ENCODE results near the gene SERPINB1.
"Not testable (repeated sequence)": the region's sequence is repeated elsewhere in the genome, so short reads cannot be mapped to it uniquely, and the experiment has no call there.

The SERPINB1 gene

DNA sequence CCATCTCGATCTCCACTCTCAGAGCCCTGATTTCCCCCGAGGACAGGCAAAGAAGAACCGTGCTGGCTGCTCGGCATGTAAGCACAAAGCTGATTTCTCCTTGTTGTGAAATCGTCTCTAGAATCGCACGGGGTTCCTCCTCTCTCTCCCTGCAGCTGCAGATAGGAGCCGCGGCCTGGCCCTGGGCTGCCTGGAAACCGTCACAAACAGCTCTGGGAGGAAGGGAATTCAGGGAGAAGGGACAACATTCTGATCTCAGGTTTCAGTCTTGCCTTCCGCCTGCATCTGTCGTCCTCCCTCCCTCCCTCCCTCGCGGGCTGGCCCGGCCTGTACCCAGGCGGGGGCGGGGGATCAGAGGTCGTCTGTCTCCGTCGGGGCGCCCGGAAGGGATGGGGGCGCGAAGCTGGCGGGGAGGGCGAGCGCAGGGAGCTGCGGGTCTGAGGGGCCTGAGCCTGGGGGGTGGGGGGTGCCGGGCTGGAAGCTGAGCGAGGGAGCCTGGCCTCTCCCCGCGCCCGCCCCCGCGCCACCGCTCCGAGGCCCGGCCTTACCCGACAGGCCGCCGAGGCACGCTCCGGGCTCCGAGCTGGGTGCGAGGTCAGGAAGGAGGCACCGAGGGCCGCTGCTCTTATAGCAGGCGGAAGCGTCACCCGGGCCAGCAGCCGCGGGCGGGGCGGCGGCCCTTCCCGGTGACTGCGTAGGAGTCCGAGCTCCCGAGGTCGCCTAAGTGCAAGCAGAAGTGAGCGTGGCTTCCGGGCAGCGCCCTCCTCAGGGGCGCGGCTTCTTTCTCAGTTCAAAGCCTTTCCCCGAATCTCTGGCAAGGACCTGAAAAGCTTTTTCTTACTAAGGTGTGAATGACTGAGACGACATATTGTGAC lies at the start of gene SERPINB1:
SERPINB1 (minus strand) TSS at position 600 of the 875 bp plus-strand sequence. CDS start 1,277 bp downstream, outside the sequence.
- DNase-seq, result peak; percentile 26

DNA sequence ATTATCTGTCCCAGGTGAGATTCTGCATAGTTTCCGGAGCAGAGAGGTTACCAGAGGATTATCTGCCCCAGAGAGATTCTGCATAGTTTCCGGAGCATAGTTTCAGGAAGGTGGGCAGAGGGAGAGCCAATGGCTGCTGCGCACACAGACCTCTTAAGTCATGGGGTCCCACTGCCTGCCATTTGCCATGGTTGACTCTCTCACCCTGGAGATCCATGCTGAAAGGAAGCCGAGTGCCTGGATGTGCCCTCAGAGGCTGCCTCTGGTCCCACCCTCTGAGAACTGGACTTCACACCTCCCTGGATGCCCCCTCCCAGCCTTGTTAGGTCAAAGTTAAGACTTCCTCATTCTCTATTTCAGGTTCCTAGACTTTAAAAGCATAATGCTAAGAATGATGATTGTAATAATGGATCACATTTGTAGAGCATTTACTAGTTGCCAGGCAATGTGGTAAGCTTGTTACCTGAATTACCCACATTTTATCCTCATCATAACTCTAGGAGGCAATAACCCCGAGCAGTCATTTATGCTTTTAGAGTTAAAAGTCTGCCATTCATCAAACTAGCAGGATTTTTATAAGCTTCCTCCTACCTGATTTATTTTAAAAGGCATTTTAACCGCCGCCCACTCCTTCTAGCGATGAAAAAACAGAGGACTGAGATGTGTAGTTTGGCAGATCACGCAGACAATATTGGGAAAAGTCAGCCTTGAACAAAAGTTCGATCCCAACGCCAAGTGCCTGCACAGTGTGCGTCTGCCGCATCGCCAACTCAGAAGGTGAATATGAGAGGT lies 49.5 kb upstream of the SERPINB1 start:
- no peak for DNase-seq

DNA sequence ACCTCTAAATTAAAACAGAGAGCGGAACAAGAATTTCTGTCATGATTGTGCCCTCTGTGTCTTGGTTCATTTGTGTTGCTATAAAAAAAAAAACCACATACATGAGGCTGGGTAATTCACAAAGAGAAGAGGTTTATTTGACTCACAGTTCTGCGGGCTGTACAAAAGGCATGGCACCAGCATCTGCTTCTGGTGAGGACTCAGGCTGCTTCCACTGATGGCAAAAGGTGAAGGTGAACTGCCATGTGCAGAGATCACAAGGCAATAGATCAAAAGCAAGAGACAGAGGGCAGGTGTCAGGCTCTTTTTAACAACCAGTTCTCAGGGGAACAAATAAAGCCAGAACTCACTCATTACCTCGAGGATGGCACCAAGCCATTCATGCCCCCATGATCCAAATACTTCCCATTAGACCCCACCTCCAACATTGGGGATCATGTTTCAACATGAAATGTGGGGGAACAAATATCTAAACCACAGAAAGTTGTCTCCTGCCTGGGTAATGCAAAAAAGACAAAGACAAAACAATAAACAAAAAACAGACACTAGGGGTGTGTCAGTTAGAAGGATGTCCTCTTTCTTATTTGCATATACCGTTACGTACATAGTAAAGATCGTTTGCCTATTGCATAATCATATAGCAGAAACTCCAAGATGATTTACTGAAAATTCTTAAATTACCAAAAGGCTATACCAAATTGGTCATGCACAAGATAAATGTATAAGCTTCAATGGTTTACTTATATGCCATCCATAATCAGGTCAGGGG lies 44.5 kb upstream of the SERPINB1 start:
- DNase-seq, result no peak

DNA sequence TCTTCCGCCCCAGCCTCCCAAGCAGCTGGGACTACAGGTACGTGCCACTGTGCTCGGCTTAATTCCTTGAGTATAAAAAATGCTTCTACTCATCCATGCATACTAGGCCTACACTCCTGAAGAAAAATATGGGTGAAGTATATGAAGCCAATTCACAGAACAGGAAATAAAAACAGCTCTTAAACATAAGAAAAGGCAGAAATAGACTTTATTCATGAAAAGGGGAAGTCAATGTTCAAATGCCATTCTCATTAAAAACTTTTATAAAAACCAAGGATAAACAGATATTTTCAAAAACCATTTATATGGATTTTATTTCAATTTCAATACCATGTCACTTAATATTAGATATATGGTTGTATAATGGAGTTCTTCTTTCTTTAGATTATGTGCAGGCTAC lies 43.1 kb upstream of the SERPINB1 start:
- no peak for DNase-seq

DNA sequence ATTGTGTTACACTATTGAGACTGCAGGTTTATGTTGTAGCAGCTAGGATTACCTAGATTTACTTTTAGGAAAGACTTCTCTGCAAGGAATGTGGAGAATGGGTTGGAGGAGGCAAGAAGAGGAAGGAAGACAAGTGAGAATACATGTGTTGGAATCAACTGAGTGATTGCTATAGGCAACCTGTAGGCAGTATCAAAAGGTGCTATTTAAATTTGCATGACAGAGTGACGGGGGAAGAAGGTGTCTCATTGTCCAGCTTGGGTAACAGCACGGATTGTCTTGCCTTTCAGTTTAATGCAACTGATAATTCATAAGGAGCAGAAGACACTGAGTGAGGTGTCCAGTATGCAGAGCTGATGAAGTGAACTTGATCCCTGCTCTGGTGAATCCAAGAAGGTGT lies 42.0 kb upstream of the SERPINB1 start:
- DNase-seq, result no peak

DNA sequence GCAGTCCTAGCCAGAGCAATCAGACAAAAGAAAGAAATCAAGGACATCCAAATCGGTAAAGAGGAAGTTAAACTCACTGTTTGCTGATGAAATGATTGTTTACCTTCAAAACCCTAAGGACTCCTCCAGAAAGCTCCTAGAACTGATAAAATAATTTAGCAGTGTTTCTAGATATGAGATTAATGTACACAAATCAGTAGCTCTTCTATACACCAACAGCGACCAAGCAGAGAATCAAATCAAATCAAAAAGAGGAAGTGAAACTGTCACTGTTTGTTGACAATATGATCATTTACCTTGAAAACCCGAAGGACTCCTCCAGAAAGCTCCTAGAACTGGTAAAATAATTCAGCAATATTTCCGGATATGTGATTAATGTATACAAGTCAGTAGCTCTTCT lies 39.8 kb upstream of the SERPINB1 start:
- no peak for DNase-seq

DNA sequence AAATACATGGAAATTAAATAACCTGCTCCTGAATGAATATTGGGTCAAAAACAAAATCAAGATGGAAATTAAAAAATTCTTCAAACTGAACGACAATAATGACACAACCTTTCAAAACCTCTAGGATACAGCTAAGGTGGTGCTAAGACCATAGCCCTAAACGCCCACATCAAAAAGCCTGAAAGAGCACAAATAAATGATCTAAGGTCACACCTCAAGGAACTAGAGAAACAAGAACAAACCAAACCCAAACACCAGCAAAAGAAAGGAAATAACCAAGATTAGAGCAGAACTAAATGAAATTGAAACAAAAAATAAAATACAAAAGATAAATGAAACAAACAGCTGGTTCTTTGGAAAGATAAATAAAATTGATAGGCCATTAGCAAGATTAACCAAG lies 38.5 kb upstream of the SERPINB1 start:
- DNase-seq, result not testable (repeated sequence)

DNA sequence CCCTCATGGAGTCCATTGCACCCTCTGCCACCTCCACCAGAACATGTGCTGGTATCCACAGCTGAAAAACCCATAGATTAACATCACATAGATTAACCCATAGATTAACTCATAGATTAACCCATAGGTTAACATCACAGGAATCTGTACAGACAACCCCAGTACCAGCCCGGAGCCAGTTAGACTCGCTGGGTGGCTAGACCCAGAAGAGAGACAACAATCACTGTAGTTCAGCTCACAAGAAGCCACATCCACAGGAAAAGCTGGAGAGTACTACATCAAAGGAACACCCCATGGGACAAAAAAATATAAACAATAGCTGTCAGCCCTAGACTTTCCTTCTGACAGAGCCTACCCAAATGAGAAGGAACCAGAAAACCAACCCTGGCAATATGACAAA lies 36.3 kb upstream of the SERPINB1 start:
- DNase-seq, result no peak

DNA sequence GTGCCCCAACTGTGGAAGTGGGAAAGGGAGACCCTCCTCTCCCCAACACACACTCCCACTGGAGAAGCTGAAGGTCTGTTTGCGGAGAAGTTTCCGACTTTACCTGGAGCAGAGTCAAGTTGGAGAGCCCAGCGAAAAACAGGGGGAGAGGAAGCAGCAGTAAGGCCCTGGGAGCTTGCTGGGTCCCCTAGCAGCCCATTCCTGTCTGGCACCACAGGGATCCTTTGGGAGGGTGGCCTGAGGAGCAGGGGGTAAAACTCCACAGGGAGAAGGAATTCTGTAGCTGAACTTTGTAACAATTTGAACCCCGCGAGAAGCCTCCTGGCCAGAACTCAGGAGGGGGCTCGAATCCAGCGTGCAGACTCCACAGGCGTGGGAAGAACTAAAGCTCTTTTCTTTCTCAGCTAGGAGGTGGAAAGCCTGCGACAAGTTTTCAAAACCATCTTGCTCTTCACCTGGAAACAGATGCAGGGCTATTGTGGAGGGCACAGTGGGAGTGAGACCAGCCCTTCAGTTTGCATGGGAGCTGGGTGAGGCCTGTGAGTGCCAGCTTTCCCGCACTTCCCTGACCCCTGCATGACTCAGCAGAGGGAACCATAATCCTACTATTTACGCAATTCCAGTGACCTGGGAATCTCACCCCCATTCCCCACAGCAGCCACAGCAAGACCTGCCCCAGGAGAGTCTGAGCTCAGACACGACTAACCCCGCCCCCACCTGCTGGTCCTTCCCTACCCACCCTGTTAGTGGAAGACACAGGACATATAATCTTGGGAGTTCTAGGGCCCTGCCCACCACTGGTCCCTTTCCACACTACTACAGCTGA lies 35.6 kb upstream of the SERPINB1 start:
- DNase-seq, result no peak

DNA sequence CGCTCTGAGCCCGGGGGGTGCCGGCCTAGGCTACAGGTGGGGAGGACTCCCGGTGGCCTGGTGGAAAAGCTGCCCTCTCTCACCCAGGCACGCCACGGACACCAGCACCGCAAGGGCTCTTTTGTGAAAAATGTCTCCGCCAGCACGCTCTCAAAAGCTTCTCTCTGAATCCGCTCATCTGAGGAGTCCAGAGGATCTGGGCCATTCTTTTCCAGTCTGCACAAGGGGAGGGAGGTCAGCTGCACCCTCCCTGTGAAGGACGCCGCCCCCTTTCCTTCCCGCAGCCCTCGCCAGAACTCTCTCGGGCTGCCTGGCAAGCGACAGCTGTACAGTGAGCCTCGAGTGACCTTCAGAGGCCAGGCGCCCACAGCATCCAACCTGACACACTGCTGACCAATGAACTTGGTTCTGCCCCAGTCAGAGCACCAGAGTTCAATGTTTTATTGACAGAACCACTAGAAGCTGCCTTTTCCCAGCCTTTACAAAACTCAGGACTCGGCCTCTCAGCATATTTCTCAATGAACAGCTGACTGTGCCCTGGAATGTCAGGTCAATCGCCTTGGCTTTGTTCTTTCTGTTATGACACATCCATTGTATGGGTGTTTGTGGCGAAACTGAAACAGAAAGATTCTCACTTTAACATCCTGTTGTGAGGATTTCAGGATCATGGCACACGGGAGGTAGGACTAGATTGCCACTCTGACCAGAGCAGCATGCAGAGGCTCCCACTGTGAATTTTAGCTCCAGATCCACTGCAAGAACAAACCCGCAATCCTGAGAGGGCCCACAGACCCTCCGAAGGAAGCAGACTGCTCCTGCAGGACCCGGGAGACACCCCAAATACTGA lies 34.8 kb upstream of the SERPINB1 start:
- peak; percentile 13 for DNase-seq

DNA sequence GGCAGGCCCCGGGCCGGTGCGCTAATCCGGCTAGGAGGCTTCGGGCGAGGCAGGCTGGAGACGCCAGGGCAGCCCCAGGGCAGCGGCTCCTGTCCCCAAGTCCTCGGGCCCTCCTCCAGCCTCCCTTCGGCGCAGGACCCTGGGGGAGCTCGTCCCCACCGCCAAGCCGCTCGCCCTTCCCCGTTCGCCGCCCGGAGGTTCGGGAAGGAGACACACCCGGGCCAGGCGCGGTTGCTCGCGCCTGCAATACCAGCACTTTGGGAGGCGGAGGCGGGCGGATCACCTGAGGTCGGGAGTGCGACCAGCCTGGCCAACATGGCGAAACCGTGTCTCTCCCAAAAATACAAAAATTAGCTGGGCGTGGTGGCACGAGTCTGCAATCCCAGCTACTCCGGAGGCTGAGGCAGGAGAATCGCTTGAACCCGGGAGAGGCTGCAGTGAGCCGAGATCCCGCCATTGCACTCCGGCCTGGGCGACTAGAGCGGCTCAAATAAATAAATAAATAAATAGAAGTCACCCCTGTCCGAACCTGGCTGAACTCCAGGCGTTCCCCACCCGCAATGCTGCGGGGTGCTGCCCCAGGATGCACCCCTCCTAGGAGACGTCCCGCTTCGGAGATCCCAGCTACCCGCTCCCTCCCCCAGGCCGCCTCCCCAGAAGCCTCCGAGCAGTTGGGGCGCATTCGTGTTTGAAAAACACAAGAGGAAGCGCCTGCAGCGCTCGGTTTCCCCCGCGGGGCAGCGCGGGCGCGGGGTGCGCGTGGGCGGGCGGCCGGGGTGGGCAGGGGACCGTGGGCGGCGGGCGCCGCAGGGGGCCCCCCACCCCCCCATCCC lies 33.9 kb upstream of the SERPINB1 start:
- DNase-seq, result peak; percentile 4

DNA sequence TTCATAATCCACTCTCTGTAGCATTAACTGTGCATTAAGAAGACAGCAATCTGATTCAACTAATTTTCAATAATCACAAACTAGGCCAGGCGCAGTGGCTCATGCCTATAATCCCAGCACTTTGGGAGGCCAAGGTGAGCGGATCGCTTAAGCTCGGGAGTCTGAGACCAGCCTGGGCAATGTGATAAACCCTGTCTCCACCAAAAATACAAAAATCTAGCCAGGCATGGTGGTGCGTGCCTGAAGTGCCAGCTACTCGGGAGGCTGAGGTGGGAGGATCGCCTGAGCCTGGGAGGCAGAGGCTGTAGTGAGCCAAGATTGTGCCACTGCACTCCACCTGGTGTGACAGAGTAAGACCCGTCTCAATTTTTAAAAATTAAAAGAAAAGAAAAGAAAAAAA lies 32.0 kb upstream of the SERPINB1 start:
- DNase-seq, result no peak

DNA sequence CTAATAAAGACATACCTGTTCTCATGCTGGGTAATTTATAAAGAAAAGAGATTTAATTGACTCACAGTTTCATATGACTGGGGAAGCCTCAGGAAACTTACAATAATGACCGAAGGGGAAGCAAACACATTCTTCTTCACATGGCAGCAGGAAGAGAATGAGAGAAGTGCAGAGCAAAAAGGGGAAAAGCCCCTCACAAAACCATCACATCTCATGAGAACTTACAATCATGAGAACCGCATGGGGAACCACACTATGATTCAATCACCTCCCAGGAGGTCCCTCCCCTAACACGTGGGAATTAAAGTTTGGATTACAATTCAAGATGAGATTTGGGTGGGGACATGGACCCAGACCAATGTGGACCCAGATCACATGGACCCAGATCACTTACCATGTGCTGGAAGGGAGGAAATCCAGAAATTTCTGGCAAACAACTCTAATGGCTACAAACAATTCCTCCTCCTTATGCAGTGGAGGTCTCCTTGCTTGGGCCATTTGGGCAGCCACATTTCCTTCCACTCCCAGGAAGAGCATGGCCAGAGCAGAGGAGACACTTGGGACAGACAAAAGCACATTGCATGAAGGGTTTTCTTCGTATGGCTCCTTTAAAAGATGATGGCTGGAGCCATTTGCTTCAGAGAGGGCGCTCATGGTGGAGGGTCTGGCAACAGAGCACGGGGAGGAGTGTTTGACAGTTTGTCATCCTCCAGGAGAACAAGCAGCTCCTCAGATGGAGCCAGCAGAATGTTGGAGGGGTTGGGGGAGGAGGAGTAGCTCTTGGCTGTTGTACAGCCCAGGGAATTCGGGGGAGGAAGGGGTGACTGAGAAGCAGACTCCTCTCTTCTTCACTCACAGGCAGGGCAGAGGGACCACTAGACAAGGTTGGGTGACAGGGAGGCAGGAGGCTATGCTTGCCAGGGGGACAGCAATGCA lies 31.0 kb upstream of the SERPINB1 start:
- DNase-seq, result no peak

DNA sequence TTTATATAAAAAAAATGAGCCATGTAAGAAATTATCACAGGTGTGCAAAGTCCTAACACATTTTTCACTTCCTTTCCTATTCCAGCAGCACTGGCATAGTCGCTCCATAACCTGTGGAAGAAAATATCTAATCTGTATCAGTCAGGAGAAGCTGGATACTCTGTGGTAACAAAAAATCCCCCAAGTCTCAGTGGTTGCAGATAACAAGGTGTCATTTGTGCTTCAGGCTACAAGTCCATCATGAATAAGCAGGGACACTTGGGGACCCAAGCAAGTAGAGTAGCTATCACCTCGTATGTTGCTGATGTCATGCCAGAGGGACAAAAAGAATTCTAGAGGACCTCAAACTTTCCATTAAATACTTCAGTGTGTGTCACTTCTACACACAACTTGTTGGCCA lies 30.3 kb upstream of the SERPINB1 start:
- no peak for DNase-seq

DNA sequence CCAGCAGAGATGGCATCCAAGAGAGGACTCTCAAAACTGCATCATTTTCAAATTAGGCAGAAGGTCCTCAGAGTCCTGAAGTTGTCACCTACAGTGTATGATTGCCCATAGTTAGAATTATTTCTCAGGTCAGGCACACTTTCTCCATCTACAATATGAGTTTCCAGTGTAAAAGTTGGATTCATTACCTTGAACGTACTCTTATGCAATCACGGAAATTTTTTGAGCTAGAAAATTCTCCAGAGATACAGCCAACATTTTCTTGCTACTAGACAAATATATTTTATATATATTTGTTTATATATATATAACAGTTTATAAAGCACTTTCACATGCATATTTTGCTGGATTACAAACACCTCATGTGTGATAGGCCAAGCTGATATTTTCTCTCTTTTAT lies 29.4 kb upstream of the SERPINB1 start:
- DNase-seq, result no peak

DNA sequence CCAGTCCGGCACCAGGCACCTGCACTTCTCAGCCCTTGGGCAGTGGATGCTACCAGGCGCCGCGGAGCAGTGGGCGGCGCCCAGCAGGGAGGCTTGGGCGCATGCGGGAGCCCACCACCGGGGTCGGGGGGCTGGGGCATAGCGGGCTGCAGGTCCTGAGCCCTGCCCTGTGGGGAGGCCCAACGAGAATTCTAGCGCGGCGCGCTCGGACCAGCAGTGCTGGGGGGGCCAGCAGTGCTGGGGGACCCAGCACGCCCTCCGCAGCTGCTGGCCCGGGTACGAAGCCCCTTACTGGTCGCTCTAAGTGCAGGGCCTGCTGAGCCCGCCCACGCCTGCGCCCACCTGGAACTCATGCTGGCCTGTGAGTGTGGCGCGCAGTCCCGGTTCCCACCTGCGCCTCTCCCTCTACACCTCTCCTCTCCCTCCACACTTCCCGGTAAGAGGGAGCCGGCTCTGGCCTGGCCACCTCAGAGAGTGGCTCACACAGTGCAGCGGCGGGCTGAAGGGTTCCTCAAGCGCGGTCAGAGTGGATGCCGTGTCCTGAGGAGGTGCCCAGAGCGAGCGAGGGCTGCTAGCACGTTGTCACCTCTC lies 28.5 kb upstream of the SERPINB1 start:
- DNase-seq, result no peak

DNA sequence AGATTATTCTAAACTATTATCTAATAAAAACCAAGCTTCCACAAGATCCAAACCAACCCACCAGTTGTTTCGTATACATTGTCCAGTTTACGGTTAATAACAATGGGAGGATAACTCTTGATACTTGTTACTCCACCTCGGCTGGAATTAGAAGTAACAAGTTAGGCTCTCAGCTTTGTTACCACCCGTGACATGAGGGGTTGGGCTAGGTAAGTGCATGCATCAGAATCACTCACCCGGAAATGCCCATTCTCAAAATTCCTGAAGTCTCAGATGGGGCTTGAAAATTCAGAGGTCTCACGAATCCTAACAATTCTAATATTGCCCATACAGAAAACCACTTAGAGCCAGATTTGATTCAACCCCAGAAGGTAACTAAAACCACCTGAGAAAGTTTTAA lies 27.0 kb upstream of the SERPINB1 start:
- DNase-seq, result no peak

DNA sequence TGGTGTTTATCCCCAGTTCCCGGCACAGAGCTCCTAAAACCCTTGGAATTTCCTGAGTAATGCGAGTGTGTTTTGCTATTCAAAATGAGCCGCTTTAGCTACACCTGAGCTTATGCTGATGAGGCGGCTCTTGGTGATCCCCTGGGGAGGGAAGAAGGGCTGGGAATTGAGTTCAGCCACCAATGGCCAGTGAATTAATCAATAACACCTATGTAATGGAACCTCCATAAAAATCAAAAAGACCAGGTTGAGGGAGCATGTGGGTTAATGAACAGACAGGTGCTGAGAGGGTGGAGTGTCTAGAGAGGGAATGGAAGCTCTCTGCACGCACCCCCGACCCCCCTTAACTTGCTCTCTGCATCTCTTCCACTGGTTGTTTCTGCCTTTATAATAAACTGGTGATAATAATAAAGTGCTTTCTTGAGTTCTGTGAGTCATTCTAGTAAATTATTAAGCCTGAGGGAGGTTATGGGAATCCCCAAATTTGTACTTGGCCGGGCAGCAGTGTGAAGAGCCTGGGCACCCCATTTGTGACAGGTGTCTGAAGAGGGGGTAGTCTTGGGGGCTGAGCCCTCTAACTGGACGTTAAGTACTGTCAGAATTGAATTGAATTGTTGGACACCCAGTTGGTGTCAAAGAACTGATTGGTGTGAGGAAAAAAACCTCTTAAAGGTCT lies 24.6 kb upstream of the SERPINB1 start:
- no peak for DNase-seq
